HT1080 (cell line): ENCODE data around the gene TUBA4A. TPM values are rescaled to one million over a fixed set of nuclear protein-coding genes. Genes with fewer than 3 reads are reported as not detected.

Experiments used
- DNase-seq: peaks from one replicate; pipeline ENCODE4 v3.0.0-alpha.2; 2015; ENCODE audit warnings: low read depth
- total RNA-seq: library from RNA; depleted of rRNA; stranded (reverse); fragments of >200 nt; shearing (Covaris generic); gene quantifications from 2 replicates; pipeline ENCODE4 v1.2.3, GENCODE V29; 2014

The TUBA4A gene
- total RNA-seq, 1 experiment from 2014 or later = 154 TPM

GRCh38 chr2:219244789-219245147 lies 8.9 kb downstream of the TUBA4A start:
- no peak for DNase-seq

GRCh38 chr2:219243291-219243761 lies 10.4 kb downstream of the TUBA4A start:
- DNase-seq = no peak

- no peak for DNase-seq
Observed at GRCh38 chr2:219234331-219234730, 19.4 kb downstream of the TUBA4A start.

GRCh38 chr2:219230059-219230540 lies 23.6 kb downstream of the TUBA4A start:
- DNase-seq = peak; percentile 42

DNA sequence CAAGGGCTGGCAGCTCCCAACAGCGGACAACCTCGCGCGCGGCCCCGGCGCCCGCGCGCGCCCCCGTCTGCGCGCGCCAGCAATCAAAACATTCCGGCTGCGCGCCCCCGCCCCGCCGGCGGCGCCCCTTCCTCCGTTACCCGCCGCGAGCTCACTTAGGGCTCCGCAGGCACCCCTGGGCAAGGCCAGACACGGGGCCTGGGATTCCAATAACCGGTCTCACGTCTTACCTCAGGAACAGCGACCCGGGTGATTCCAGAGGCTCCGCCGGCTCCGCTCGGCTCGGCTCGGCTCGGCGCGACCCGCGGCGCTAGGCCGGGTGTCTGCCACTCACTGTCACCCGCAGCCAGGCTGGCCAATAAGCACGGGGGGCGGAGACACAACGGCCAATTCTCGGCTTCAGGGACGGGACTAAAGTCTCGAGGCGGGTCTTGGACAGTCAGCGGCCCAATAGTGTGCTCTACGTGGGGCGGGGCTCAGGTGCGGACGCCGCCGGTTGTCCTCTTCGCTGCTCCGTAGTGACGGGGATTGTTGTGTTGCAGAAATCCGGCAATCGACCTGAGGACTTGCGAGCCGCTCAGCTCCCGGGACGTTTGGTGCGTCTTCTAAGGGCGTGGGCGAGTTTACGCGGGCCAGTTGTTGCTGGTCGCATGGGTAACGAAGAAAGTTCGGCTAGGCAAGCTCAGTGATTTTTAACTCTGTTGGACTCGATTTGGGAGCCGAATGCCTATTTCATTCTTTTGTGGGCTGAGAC lies 24.2 kb downstream of the TUBA4A start, which contains the start of the genes ANKZF1 and ATG9A:
ANKZF1 (plus strand) TSS at position 502 of the 754 bp plus-strand sequence. CDS start 452 bp downstream, outside the sequence.
ATG9A (minus strand) TSS at position 332 of the 754 bp plus-strand sequence. CDS start 1,612 bp downstream, outside the sequence.
- DNase-seq = peak; percentile 99

- no peak for DNase-seq
Observed at GRCh38 chr2:219228911-219229304, 24.8 kb downstream of the TUBA4A start.

GRCh38 chr2:219228041-219228910 lies 25.4 kb downstream of the TUBA4A start:
- DNase-seq = no peak

- DNase-seq = no peak
Observed at GRCh38 chr2:219225350-219225749, 28.4 kb downstream of the TUBA4A start.

DNA sequence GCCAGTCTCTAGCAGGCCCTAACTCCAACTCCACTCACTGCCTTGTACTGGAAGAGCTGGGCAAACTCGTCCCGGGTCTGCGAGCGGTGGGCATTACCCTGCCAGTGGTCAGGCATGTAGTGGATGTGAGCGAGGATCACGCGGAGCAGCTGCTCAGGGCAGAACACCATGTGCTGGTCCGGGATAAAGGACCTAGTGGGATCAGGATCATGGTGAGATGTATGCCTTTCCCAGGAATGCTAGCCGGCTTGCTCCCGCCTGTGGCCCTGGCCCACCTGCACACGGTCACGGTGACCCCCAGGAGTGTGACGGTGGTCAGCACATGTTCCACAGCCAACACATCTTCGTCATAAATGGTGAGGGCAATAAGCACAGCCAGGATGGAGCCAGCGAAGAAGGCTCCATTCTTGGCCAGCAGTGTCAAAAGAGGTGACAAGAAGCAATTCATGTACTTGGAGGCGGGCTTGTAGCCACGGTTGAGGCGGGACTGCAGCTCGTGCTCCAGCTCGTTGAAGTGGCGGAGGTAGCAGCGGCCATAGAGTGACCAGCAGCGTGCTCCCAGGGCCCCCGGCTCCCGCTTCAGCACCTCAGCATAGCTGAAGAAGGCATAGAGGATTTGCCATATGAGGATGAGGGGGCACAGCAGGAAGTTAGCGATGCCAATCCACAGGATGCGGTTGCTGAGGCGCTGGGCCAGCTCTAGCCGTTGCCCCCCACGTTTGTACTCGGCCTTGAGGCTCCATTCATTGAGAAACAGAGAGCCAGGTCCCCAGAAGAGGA lies 29.7 kb downstream of the TUBA4A start:
- DNase-seq = no peak

DNA sequence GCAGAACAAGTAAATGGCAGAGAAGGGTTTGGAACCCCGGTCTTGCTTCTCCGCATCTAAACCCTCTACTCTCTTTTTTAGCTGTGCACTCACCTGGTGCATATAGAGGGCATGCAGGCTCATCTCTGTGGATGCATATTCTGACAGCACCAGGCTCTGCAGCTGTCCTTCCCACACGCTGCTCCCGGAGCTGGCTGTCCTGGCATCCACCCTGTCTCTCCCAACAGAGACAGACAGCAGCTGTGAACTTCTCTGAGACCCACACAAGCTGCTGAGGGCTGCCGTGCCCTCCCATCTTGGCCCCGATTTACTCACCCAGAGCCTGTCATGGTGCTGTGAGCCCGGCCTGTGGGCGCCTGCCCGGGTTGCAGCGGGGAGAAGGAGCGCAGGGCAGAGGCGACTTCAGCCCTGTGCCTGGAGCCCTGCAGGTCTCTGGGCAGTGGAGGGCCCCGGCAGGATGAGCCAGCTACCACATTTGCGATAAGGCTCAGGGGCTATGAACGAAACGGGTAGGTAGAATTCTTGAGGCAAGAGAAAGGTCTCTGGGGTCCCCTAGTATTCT lies 31.7 kb downstream of the TUBA4A start:
- no peak for DNase-seq

GRCh38 chr2:219220652-219221402 lies 32.9 kb downstream of the TUBA4A start:
- no peak for DNase-seq

DNA sequence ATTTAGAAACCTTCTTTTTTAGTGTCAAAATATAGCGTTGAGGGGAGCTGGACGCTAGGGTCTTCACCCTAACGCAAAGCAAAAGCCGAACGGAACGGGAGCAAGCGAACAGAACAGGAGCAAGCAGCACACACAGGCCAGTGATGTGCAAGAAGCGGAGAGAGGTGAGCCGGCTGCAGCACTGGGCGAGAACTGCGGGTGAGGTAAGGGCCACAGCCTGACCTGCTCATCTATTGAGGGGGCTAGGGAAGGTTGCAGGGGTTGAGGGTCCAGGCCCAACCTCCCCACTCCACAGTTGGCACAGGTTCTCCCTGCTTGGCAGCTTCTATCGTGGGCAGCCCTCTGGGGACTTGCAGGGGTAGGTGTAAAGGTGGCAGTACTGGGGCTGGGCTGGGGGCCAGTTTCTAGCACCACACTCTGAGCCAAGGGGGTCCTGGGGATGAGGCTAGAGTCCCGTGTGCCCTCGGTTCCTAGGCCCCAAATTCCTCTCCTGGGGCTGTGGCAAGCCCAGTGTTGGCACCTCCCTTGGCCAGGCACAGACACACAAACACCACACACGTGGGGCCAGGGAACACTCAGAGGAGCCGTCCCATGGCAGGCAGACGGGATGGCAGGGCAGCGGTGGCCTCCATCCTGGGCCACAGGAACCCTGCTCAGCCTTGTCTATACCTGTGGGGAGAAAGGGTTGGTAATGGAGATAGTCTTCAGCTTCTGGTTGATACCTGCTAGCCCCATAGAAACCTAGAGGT lies 33.8 kb downstream of the TUBA4A start:
- no peak for DNase-seq

- DNase-seq = peak; percentile 85
Observed at GRCh38 chr2:219218732-219219701, 34.7 kb downstream of the TUBA4A start, which contains the start of gene ABCB6. Gene ABCB6 (minus strand): TSS chr2:219218958. CDS start chr2:219218673, 285 bp downstream.

GRCh38 chr2:219218217-219218731 lies 35.4 kb downstream of the TUBA4A start:
- DNase-seq = peak; percentile 74

DNA sequence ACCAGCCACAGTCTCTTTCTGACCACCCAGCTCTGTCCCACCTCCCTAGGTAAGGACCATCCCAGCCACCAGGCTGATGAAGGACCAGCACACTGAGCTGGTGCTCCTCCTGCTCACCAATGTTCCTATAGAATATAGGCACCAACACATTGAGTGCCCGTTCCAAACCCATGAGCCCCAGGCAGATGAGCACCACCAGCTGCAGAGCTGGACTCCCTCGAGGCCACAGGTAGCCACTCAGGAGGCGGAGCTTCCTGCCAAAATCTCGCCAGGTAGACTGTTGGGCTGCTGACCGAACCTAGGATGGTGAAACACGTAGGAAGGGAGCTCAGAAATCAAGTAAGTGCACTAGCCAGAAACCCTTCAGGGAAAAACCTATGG lies 37.2 kb downstream of the TUBA4A start:
- no peak for DNase-seq

GRCh38 chr2:219215871-219216534 lies 37.7 kb downstream of the TUBA4A start:
- no peak for DNase-seq

DNA sequence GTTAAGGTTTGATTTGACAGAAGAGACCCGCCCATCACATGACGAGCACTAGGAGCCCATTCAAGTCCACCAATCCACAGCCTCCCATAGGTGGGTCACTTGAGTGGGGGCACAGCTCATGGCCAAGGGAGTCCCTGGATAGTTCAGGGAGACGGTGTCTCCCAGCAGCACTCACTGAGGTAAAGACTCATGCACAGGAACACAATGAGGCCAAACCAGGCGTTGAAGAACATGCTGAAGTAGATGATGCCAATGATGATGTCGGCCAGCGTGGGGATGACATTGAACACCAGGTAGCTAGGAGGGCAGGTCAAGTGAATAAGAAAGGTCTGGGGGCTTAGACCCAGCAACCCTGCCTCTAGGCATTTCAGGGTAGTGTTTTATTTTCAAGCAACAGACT lies 38.9 kb downstream of the TUBA4A start:
- DNase-seq = no peak
